HG03378 (cell line): ENCODE data around the gene DEGS1.

Experiments used
- ATAC-seq: cut with Tn5 transposase; IDR thresholded peaks from one replicate; pipeline ENCODE4 v1.9.1; 2021; ENCODE audit warnings: mild to moderate bottlenecking, moderate library complexity; ENCODE audit not compliant: unreplicated experiment

Gene DEGS1

DNA sequence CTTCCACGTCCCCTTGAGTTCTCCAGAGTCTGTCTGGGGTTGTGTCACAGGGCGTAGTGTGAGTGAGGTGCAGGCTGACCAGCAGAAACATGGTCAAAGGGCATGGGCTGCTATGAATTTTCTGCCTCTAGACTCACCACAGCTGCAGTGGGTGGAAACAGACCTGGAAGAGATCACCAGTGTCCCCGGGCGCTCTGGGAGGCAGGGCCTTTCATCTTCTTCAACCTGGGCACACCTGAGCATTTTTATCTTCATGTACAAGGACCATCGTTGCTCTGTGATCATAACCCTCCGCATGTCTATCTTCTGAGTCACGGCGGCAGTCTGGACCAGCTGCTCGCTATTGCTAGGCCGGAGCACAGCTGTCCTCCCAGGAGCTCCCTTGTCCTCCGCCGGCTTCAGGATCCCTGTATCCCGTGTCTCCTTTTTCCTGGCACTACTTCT lies 29.6 kb downstream of the DEGS1 start:
- ATAC-seq: no peak

DNA sequence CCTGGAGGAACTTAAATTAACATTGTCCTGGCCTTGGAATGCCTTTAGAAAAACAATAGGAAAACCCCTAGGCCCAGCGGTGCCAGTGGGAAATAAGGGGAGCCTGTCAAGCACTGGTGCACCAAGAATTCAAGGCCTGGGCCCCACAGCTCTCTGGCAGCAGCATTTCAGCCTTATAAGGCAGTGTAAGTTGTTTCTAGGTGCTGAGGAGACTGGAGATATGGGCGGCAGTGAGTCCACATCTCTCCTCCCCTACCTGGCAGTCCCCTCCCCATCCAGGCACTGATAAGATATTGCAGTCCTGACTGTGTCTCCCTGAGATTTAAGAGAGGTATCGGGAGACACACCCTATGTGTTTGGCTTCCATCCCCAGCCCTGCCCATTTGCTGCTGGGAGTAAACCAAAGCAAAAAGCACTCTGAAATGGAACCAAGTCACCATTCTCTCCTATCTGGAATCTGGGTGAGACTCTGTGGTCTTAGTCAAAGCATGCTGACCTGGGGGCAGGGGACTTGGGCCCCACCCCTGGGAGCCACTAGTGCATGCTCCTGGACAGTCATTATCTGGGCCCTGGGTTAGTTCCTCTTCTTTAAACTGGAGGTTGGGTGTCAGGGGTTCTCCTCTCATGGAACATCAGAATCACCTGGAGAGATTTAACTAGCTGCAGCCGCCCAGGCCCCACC lies 30.5 kb downstream of the DEGS1 start:
- ATAC-seq: no peak

DNA sequence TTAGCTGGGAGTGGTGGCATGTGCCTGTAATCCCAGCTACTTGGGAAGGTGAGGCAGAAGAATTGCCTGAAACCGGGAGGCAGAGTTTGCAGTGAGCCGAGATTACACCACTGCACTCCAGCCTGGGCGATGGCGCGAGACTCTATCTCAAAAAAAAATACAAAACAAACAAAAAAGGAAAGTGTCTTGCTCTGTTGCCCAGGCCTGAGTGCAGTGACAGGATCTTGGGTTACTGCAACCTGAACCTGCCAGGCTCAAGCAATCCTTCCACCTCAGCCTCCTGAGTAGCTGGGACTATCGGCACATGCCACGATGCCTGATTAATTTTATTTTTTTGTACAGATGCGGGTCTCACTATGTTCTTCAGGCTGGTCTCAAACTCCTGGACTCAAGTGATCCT lies 33.3 kb downstream of the DEGS1 start:
- ATAC-seq: no peak

DNA sequence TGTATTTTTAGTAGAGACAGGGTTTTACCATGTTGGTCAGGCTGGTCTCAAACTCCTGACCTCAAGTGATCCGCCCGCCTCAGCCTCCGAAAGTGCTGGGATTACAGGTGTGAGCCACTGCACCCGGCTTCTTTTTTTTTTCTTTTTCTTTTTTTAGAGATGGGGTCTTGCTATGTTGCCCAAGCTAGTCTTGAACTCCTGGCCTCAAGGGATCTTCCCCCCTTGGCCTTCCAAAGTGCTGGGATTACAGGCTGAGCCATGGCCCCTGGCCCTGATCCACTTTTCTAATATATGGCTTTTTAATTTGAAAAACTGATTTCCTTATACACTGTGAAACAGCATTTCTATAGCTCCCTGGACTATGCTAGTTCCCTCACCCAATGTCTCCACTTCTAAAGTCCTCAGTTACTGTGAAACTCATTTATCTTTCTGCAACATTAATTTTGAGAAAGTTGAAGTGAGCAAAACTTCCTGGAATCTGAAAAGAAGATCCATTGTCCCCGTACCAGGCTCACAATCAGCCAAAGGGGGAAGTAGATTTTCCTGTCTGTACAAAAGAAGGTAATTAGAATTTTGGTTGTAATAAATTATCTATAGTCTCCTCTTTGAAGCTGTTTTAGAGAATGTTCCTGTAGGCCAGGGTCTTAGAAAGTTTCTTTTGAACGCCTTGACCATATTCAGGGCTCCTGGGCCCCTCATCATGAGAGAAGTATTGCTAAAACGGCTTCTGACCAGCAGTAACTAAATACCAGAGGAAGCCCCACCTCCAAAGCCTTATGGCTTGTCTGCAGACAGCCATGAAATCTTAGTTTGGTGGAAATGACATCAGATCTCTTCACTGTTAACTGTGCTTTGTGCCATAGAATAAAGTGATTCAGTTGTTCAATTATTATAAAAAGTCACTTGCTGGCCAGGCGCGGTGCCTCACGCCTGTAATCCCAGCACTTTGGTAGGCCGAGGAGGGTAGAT lies 34.9 kb downstream of the DEGS1 start:
- ATAC-seq: no peak

DNA sequence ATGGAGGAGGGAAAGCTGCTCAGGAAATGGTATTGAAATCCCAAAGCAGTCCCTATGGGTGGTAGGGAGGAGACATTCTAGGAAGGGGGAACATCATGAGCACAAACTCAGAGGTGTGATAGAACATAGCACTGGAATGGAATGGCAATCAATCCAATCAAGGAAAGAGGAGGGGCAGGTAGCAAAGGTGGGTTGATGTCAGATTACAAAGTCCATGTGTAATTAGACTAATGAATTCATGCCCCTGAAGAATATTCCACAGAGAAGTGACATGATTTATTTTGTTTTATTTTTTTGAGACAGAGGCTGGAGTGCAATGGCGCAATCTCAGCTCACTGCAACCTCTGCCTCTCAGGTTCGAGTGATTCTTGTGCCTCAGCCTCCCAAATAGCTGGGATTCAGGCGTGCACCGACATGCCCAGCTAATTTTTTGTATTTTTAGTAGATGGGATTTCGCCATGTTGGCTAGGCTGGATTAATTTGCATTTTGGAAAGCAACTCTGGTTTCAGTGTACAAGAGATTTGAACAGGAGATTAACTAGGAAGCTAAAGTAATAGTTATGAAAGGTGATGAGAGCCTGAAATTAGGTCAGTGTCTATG lies 36.1 kb downstream of the DEGS1 start:
- ATAC-seq: no peak

DNA sequence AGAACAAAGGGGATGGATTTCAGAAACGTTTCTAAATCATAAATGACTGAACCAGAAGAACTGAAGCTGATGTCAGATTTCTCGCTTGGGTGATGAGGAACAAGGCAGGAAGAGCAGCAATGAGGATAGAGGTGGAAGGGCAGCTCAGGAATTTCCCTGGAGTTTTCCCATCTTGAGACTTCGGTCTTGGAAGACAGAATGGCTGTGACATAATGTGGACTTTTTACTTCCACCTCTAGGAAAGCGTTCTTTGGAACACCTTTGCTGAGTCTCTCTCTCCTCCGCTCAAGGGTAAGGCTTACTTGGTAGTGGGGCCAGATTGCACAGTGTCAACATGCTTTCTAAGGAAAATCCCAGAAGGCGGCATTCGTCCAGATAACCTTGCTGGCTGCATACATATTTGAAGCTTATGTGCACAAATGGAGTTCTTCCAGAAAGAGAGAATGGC lies 36.6 kb downstream of the DEGS1 start:
- no peak for ATAC-seq

DNA sequence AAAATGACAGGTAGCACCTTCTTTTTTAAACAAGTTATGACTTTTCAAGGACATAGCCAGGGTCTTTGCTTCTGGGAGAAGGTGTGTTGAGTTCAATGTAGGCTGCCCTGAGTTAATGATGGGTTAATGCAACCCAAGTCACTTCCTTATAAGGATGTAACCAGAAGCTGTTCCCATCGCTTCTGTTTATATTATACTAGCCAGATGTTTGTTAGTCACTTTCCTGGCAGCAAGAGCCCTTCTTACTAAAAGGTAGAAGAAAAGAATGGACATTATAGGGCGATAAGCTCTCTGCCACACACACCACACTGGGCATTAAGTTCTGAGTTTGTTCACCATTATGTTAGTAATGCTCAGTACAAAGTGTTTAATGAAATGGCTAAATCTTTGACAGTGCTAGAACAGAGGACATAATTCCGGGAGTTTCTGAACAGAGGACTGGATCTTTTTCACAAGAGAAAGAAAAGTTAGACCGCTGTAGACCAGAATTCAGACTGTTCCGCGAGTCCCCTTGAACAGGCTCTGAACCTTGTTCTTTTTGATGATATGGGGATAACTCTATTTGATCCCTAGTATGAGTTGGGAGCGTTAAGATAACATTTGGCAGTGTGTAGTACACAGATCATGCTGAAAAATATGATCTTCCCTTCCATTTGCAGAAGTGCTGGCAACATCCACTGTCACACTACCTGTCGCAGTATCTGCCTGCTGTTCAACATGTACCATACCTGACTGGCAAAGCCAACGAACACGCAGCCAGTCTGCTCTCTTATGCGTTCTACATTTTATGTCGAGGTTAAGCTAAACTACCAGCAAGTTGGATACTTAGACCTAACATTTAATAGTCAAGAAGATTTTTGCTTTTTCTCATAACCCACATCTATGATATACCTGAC lies 41.0 kb downstream of the DEGS1 start:
- ATAC-seq: no peak

DNA sequence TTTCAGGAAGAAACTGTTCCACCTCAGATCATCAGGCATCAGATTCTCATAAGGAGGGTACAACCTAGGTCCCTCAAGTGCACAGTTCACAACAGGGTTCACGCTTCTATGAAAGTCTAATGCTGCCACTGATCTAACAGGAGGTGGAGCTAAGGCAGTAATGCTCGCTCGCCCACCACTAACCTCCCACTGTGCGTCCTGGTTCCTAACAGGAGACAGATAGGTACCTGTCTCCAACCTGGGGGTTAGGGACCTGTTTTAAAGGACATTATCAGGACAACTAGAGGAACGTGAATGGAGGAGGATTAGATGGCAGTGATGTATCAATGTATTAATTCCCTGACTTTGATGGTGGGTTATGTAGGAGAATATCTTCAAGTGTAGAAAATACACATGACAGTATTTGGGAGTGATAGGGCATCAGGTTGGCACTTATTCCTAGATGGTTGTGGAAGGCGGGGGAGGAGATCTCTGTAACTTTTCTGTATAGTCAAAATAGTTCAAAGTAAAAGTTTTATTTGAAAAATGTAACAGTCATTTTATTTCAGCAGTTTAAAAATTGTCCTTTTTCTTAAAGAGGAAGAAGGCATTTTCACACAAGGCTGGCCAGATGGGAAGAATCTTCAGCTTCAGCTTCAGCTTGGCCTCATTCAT lies 43.9 kb downstream of the DEGS1 start:
- no peak for ATAC-seq

DNA sequence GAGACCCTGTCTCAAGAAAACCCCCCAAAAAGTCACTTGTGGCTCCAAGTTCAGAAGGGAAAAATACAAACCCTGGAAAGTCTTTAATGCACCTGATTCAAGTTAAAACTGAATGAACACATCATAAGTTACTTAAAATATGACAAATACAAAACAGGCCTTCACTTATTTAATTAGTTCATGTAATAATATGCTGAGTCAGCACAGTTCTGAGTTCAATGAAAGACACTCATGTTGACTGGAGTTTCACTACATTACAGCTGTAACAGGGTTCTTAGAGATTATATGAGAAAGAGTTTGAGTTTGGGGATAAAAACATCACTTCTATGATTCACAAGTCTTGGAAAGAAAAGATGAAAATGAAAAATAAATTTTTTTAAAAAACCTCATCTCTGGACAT lies 51.0 kb downstream of the DEGS1 start:
- no peak for ATAC-seq

DNA sequence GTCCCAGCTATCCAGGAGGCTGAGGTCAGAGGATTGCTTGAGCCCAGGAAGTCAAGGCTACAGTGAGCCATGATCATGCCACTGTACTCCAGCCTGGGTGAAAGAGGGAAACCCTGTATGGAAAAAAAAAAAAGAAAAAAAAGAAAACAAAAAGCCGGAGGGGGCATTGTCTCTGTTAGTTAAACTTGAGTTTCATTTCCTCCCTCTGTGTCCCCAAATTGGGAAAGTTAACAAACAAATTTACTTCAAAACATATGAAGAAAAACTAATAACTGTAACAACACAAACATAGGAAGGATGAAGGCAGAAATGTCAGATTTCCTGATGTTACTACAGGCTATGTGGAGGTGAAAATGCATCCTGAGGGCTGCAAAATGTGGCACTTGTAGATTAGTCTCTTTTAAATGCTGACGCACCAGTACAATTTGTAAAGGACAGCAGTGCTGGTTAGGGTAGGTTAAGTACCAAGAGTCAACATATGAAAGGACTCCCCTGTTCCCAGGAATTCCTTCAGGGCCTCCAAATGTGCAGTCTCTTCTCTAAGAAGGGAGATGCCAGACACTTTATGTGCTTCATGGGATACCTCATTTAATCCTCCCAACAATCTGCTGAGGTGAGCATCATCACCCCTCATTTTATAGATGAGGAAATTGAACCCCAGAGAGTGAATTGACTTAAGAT lies 52.9 kb downstream of the DEGS1 start:
- no peak for ATAC-seq

DNA sequence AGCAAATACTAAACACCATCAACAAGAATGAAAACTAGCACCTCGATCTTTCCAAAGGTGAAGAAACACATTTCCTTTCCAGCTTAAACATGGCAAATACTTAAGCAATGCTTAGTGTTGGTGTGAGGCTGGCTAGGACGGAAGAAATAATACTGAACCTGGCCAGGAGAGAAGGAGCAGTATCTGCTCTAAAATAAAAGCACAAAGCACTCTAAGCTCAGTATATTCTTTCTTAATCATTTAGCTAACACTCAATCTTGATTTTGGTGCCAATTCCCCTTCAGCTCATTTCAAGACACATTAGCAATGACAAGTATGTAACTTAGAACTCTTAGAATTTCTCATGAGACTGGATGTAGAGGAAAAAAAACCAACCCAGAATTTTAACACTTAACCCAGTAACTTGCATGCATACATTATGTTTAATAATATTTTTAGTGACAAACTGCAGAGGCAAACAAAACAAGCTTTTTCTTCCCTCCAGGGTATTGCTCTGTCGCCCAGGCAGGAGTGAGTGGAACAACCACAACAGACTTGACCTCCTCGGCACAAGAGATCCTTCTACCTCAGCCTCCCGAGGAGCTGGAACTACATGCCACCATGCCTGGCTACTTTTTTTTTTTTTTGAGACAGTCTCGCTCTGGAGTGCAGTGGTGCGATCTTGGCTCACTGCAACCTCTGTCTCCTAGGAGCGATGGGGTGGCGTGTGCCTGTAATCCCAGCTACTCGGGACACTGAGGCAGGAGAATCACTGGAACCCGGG lies 54.3 kb downstream of the DEGS1 start:
- no peak for ATAC-seq

DNA sequence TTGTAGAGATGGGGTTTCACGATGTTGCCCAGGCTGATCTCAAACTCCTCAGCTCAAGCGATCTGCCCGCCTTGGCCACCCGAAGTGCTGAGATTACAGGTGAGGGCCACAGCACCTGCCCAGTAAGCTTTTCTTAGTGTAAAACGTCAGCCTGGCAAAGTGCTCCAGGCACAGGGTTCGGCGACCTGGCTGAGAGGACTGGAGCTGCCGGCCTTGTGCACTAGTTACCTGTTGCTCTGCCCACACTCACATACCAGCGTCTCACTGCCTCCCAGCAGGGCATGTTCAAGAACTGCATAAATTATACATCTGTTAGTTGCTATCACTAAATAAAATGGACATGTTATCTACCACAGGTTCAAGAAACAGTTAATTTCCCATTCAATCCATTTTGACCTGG lies 55.2 kb downstream of the DEGS1 start:
- no peak for ATAC-seq

DNA sequence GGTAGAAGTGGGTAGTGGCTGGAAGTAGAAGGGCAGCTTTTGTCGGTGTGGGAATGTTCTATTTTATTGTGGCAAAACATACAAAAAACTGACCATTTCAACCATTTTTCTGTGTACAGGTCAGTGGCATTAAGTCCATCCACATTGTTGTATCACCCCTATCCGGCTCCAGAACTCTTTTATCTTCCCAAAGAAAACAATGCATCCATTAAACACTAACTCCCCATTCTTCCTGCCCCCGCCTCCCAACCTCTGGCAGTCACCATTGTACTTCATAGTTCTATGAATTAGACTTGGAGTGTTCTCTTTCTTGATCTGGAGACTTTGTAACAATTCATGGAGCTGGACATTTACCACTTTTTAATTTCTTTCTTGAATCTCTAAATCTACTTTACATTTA lies 55.7 kb downstream of the DEGS1 start:
- ATAC-seq: no peak
